ENCODE results near the gene RALGPS1.

The RALGPS1 gene

DNA sequence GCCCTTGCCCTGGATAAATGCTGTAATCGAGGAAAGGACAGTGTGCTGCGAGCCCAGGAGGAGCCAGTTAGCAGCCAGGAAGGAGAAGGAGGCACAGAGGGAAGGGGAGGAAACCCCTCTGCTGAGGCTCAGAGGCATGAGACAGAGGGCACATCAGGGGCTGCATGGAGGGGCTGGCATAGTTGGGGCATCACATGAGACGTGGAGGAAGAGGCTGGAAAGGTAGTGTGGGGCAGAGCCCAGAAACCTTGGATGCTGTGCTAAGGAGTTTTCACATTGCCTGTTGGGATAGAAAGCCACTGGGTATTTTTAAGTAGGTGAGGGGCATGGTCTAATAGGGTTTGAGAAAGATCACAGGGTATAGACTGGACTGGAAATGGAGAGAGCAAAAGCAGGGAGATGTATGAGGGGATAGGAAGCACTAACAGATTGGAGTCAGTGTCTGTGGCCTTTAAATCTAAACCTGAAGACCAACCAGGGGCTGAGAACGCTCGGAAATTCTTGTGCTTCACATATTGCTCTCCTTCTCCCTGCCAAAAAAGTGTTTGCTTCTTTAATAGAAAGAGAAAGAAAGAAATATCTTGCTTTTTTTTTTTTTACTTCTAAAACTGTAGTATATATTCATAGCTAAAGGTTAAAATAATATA, 240.9 kb downstream of the RALGPS1 start:
- Histone ChIP-seq H3K27ac (ENCODE audit: insufficient read depth in 1 of 2, low read depth in 1 of 2, low read length in 2 of 2, poor library complexity in 1 of 2, severe bottlenecking in 2 of 2) (no peak overlapping the region), H3K9me3 (ENCODE audit: control extremely low read depth in 1 of 5, control insufficient read depth in 4 of 5, insufficient read depth in 2 of 5, low read depth in 1 of 5, low read length in 4 of 5) (peaks cover 0 to 2% (median 0%) of the 10 kb centered on the region in 5 experiments), H3K4me3 (ENCODE audit: control insufficient read depth in 1 of 7, extremely low read depth in 1 of 7, insufficient read depth in 4 of 7, low read depth in 2 of 7, low read length in 6 of 7) (no peak overlapping the region), H3K36me3 (ENCODE audit: control insufficient read depth in 4 of 4, insufficient read depth in 4 of 4, low read length in 3 of 4) (no peaks in the 10 kb centered on the region), H3K4me1 (ENCODE audit: control extremely low read depth in 1 of 4, control insufficient read depth in 4 of 4, insufficient read depth in 4 of 4, low read length in 3 of 4) (no peaks in the 10 kb centered on the region), H3K27me3 (replicated peaks in 2 of 5; ENCODE audit: control insufficient read depth in 4 of 5, insufficient read depth in 5 of 5, low read length in 4 of 5) (peaks cover 0 to 2% (median 0%) of the 10 kb centered on the region in 5 experiments)
- no peak for DNase-seq
- ChIA-PET POLR2A (no interaction called here), CTCF (interaction anchor here (1.3 to 1.7 kb wide), 2 partner anchors 11 to 20 kb away, joined by 3 read pairs; no protein-coding TSS in a partner anchor)
- WGBS (ENCODE audit: insufficient coverage): 100% methylated on average over 3 of the region's 5 CpGs

DNA sequence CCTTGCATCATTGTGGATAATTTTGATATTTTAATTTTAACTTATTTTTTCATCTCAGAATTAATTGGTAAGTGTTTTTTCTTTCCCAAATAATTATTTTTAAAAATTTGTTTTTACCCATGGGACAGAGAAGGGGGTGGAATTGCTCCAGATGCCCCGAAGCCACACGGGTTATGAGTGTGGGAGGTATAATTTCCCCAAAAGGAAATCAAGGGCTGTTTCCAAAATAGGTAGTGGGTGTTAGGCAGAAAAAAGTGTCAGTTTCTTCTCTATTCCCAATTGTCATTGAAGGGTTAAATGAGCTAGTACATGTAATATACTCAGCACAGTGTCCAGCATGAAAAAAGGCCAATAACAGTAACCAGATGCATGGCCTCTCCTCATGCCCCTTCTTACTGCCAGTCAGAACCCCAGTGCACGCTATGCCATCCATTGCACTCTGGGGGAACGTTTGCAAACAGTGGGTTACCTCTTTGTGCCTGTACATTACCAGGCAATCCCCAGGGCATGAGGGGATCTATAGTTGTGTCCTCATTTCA, 244.3 kb downstream of the RALGPS1 start:
- no peak for DNase-seq
- Histone ChIP-seq H3K27me3 (replicated peaks in 2 of 5; ENCODE audit: control insufficient read depth in 4 of 5, insufficient read depth in 5 of 5, low read length in 4 of 5) (peaks cover 0 to 2% (median 0%) of the 10 kb centered on the region in 5 experiments), H3K36me3 (ENCODE audit: control insufficient read depth in 4 of 4, insufficient read depth in 4 of 4, low read length in 3 of 4) (no peaks in the 10 kb centered on the region), H3K9me3 (ENCODE audit: control extremely low read depth in 1 of 5, control insufficient read depth in 4 of 5, insufficient read depth in 2 of 5, low read depth in 1 of 5, low read length in 4 of 5) (no peaks in the 10 kb centered on the region), H3K4me1 (ENCODE audit: control extremely low read depth in 1 of 4, control insufficient read depth in 4 of 4, insufficient read depth in 4 of 4, low read length in 3 of 4) (peaks cover 0 to 5% (median 0%) of the 10 kb centered on the region in 4 experiments), H3K4me3 (ENCODE audit: control insufficient read depth in 1 of 7, extremely low read depth in 1 of 7, insufficient read depth in 4 of 7, low read depth in 2 of 7, low read length in 6 of 7) (no peak overlapping the region), H3K27ac (ENCODE audit: insufficient read depth in 1 of 2, low read depth in 1 of 2, low read length in 2 of 2, poor library complexity in 1 of 2, severe bottlenecking in 2 of 2) (no peak overlapping the region)
- ChIA-PET POLR2A (no interaction called here), CTCF (interaction anchor here (0.7 kb wide), 1 partner anchor 219 kb away, joined by 3 read pairs; no protein-coding TSS in a partner anchor)
- WGBS (ENCODE audit: insufficient coverage): 94% methylated on average over 3 of the region's 4 CpGs

DNA sequence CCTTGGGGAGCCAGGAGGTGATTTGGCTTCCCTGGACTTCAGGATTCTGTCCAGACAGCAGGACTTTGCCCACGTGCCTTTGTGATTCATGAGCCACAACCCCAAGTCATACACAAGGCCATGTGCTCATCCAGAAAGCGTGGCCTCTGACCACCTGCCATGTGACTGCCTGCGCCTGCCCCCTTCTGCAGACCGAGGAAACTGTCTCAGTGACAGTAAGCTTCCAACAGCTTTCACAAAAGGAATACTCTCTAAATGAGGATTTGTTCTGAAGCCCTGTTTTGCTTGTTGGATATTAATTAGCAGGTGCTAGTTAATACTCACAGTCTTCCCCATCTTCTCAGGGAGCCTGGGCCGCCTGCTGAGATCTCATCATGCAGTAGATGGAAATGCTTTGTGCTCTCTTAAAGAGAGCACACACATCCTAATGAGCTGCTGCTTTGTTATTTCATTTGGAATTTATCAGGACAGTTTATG, 244.8 kb downstream of the RALGPS1 start:
- DNase-seq: no peak
- H3K27me3 ChIP-seq (replicated peaks in 2 of 5; ENCODE audit: control insufficient read depth in 4 of 5, insufficient read depth in 5 of 5, low read length in 4 of 5): peaks cover 0 to 2% (median 0%) of the 10 kb centered on the region in 5 experiments
- H3K9me3 ChIP-seq (ENCODE audit: control extremely low read depth in 1 of 5, control insufficient read depth in 4 of 5, insufficient read depth in 2 of 5, low read depth in 1 of 5, low read length in 4 of 5): no peaks in the 10 kb centered on the region
- POLR2A ChIA-PET: no interaction called here
- no peaks in the 10 kb centered on the region for H3K36me3 ChIP-seq (ENCODE audit: control insufficient read depth in 4 of 4, insufficient read depth in 4 of 4, low read length in 3 of 4)
- peaks cover 0 to 5% (median 0%) of the 10 kb centered on the region in 4 experiments for H3K4me1 ChIP-seq (ENCODE audit: control extremely low read depth in 1 of 4, control insufficient read depth in 4 of 4, insufficient read depth in 4 of 4, low read length in 3 of 4)
- no peak overlapping the region for H3K27ac ChIP-seq (ENCODE audit: insufficient read depth in 1 of 2, low read depth in 1 of 2, low read length in 2 of 2, poor library complexity in 1 of 2, severe bottlenecking in 2 of 2)
- CTCF ChIA-PET: interaction anchor here (0.7 kb wide), 1 partner anchor 219 kb away, joined by 3 read pairs; no protein-coding TSS in a partner anchor
- WGBS (ENCODE audit: insufficient coverage): 95% methylated on average over 2 of the region's 5 CpGs
- H3K4me3 ChIP-seq (ENCODE audit: control insufficient read depth in 1 of 7, extremely low read depth in 1 of 7, insufficient read depth in 4 of 7, low read depth in 2 of 7, low read length in 6 of 7): no peak overlapping the region

DNA sequence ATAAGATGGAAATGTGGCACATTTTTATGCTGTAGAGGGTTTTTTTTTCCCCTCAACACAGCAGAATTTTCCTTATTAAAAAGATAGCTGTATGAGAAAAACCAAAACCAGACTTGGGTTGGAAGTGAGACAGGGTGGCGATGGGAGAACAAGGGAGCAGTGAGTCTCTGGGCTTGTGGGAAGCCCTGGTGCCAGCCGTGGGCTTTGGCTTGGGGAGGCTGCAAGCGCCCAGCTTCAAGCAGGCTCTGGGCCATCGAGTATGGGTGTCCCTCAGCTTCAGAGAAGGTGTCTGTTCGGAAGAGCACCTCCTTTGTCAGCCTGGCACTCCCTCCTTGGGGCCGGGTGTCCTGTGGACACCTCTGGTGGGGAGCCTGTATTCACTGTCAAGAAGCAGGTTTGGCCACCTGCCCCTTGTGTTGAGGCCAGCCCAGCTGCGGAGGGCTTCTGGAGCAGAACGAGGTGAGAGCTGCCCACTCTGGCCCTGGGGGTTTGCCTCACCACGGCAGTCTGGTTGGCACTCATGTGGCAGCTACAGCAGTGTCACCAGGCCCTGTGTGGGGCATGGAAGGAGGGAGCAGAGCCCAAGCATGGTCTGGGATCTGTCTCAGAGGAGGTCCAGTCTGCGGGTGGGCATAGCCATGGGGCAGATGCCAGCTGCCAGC, 245.5 kb downstream of the RALGPS1 start:
- Histone ChIP-seq H3K36me3 (ENCODE audit: control insufficient read depth in 4 of 4, insufficient read depth in 4 of 4, low read length in 3 of 4) (no peaks in the 10 kb centered on the region), H3K27ac (ENCODE audit: insufficient read depth in 1 of 2, low read depth in 1 of 2, low read length in 2 of 2, poor library complexity in 1 of 2, severe bottlenecking in 2 of 2) (no peak overlapping the region), H3K27me3 (replicated peaks in 2 of 5; ENCODE audit: control insufficient read depth in 4 of 5, insufficient read depth in 5 of 5, low read length in 4 of 5) (peaks cover 0 to 2% (median 0%) of the 10 kb centered on the region in 5 experiments), H3K4me3 (ENCODE audit: control insufficient read depth in 1 of 7, extremely low read depth in 1 of 7, insufficient read depth in 4 of 7, low read depth in 2 of 7, low read length in 6 of 7) (no peak overlapping the region), H3K4me1 (ENCODE audit: control extremely low read depth in 1 of 4, control insufficient read depth in 4 of 4, insufficient read depth in 4 of 4, low read length in 3 of 4) (peaks cover 0 to 5% (median 0%) of the 10 kb centered on the region in 4 experiments), H3K9me3 (ENCODE audit: control extremely low read depth in 1 of 5, control insufficient read depth in 4 of 5, insufficient read depth in 2 of 5, low read depth in 1 of 5, low read length in 4 of 5) (no peaks in the 10 kb centered on the region)
- ChIA-PET CTCF (no interaction called here), POLR2A (no interaction called here)
- DNase-seq: no peak
- whole genome bisulfite sequencing (ENCODE audit: insufficient coverage): 86% methylated on average over 9 of the region's 10 CpGs

DNA sequence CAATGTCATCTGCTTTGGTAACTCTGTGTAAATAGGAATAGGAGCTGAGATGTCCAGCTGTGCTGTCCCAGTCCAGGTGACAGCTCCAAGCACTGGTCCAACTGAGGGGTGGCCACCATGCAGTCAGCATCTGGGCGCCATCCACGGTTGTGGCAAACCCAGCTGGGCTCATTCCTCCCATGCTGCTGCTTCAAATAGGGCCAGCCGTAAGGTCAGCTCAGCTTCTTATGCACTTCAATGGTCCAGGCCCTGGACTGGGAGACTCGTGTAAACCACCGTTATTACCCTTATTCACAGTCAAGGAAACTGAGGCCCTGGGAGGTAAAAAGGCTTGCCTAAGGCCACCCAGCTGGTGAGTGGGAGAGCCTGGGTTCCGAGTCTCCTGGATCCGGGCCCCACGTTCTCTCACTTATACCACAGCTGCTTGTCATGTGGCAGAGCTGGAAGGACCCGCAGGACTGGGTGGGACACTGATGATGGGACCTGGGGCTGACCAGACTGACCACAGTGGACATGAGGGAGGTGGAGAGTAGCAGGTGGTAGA, 246.6 kb downstream of the RALGPS1 start:
- Histone ChIP-seq H3K4me1 (ENCODE audit: control extremely low read depth in 1 of 4, control insufficient read depth in 4 of 4, insufficient read depth in 4 of 4, low read length in 3 of 4) (peaks cover 0 to 5% (median 0%) of the 10 kb centered on the region in 4 experiments), H3K36me3 (ENCODE audit: control insufficient read depth in 4 of 4, insufficient read depth in 4 of 4, low read length in 3 of 4) (no peaks in the 10 kb centered on the region), H3K4me3 (ENCODE audit: control insufficient read depth in 1 of 7, extremely low read depth in 1 of 7, insufficient read depth in 4 of 7, low read depth in 2 of 7, low read length in 6 of 7) (no peak overlapping the region), H3K27me3 (replicated peaks in 2 of 5; ENCODE audit: control insufficient read depth in 4 of 5, insufficient read depth in 5 of 5, low read length in 4 of 5) (peaks cover 0 to 2% (median 0%) of the 10 kb centered on the region in 5 experiments), H3K27ac (ENCODE audit: insufficient read depth in 1 of 2, low read depth in 1 of 2, low read length in 2 of 2, poor library complexity in 1 of 2, severe bottlenecking in 2 of 2) (no peak overlapping the region), H3K9me3 (ENCODE audit: control extremely low read depth in 1 of 5, control insufficient read depth in 4 of 5, insufficient read depth in 2 of 5, low read depth in 1 of 5, low read length in 4 of 5) (no peaks in the 10 kb centered on the region)
- POLR2A ChIA-PET: no interaction called here
- CTCF ChIA-PET: interaction anchor here (1.4 kb wide), 1 partner anchor 221 kb away, joined by 4 read pairs; no protein-coding TSS in a partner anchor
- 100% methylated on average over 3 of the region's 9 CpGs for WGBS (ENCODE audit: insufficient coverage)
- DNase-seq: no peak

DNA sequence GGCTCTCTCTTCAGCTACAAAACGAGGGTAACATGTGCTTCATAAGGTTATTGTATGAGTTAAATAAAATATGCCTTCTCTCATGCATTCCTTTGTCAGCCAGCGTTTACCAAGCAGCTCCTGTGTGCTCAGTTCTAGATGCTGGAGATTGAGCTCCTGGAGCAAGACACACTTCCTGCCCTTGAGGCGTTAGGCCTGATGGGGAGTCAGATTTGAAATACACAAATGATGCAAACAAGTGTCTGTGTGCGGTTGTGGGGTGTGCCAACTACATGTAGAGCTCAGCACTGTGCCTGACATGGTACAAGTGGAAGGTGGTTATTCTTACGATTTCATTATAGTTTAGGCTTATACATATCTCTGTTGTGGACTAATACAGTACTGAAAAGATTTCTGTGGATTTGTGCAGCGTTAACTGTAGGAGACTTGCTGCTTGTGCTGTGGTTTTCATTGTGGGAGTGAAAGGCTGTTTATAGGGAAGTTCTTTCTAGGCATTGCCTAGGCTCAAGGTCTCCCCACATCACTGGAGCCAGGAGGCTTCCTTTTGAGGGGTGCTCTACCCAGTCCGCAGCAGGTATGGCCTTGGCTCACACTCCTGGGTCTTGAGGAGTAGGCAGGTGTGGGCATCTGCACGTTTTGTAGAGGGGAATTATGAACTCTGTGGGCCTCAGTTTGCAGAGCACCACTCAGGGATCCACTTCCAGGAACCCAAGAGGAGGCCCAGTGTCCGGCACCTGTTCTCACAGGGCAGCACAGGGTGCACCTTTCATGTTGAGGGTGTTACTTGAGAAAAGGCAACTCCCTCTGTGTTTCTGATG, 247.7 kb downstream of the RALGPS1 start:
- peaks cover 0 to 2% (median 1%) of the 10 kb centered on the region in 5 experiments for H3K27me3 ChIP-seq (replicated peaks in 2 of 5; ENCODE audit: control insufficient read depth in 4 of 5, insufficient read depth in 5 of 5, low read length in 4 of 5)
- H3K9me3 ChIP-seq (ENCODE audit: control extremely low read depth in 1 of 5, control insufficient read depth in 4 of 5, insufficient read depth in 2 of 5, low read depth in 1 of 5, low read length in 4 of 5): no peaks in the 10 kb centered on the region
- ChIA-PET CTCF (interaction anchor here (1.0 to 1.4 kb wide), 2 partner anchors 35 to 223 kb away, joined by 4 read pairs; no protein-coding TSS in a partner anchor), POLR2A (no interaction called here)
- peak in 1 of 3 donors; percentile 15 for DNase-seq
- 66% methylated on average over 8 of the region's 9 CpGs for WGBS (ENCODE audit: insufficient coverage)
- H3K4me3 ChIP-seq (ENCODE audit: control insufficient read depth in 1 of 7, extremely low read depth in 1 of 7, insufficient read depth in 4 of 7, low read depth in 2 of 7, low read length in 6 of 7): no peak overlapping the region
- no peak overlapping the region for H3K27ac ChIP-seq (ENCODE audit: insufficient read depth in 1 of 2, low read depth in 1 of 2, low read length in 2 of 2, poor library complexity in 1 of 2, severe bottlenecking in 2 of 2)
- H3K4me1 ChIP-seq (ENCODE audit: control extremely low read depth in 1 of 4, control insufficient read depth in 4 of 4, insufficient read depth in 4 of 4, low read length in 3 of 4): peaks cover 0 to 5% (median 0%) of the 10 kb centered on the region in 4 experiments
- no peaks in the 10 kb centered on the region for H3K36me3 ChIP-seq (ENCODE audit: control insufficient read depth in 4 of 4, insufficient read depth in 4 of 4, low read length in 3 of 4)
